Measurements from ENCODE around the gene ZDHHC14. TPM values are rescaled to one million over a fixed set of nuclear protein-coding genes. Genes with fewer than 3 reads are reported as not detected.

Gene ZDHHC14
- total RNA-seq, 1 donor from 2014 or later, result 5.1 TPM

DNA sequence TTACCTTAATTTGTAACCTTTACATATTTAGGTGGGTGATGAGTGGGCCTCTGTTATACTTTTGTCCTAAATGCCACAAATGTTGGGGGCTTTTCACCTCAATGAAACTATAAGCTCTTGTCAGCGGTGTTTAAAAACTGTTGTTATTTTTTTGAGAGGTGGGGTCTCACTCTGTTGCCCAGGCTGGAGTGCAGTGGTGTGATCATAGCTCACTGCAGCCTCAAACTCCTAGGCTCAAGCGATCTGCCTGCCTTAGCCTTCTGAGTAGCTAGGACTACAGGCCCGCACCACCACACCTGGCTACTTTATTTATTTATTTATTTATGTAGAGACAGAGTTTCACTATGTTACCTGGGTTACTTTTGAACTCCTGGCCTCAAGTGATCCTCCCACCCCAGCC lies 66.7 kb downstream of the ZDHHC14 start:
- Mint-ChIP-seq H3K27me3 (ENCODE audit: unreplicated experiment) (no peaks in the 10 kb centered on the region), H3K36me3 (ENCODE audit: unreplicated experiment) (no peaks in the 10 kb centered on the region), H3K4me1 (ENCODE audit: low read depth, unreplicated experiment) (no peaks in the 10 kb centered on the region), H3K27ac (ENCODE audit: unreplicated experiment) (no peak overlapping the region), H3K4me3 (ENCODE audit: unreplicated experiment) (no peak overlapping the region), H3K9me3 (ENCODE audit: unreplicated experiment) (peaks cover 2% of the 10 kb centered on the region)
- no peak for DNase-seq
- TF ChIP-seq, protein P1, sequence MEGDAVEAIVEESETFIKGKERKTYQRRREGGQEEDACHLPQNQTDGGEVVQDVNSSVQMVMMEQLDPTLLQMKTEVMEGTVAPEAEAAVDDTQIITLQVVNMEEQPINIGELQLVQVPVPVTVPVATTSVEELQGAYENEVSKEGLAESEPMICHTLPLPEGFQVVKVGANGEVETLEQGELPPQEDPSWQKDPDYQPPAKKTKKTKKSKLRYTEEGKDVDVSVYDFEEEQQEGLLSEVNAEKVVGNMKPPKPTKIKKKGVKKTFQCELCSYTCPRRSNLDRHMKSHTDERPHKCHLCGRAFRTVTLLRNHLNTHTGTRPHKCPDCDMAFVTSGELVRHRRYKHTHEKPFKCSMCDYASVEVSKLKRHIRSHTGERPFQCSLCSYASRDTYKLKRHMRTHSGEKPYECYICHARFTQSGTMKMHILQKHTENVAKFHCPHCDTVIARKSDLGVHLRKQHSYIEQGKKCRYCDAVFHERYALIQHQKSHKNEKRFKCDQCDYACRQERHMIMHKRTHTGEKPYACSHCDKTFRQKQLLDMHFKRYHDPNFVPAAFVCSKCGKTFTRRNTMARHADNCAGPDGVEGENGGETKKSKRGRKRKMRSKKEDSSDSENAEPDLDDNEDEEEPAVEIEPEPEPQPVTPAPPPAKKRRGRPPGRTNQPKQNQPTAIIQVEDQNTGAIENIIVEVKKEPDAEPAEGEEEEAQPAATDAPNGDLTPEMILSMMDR (IDR thresholded peaks at IDR 0.05; ENCODE audit: partially characterized antibody, unreplicated experiment), result no peak

DNA sequence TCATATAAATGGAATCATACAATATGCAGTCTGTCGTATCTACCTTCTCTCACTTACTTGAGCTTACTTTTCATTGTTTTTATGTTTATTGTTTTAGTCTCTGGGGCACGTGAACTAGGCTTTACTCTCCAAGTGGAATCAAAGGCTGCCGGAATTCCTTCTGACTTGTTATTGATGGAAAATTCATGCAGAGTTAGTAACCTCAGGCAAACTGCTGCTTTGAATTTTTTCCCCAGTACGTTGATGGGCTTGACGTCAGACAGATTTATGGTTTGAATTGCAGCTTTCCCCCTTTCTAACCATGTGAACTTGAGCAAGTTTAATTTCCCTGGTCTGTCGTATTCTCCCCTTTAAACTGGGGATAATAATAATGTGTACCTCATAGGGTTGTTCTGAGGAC lies 68.6 kb downstream of the ZDHHC14 start:
- Mint-ChIP-seq H3K4me1 (ENCODE audit: low read depth, unreplicated experiment) (peaks cover 3% of the 10 kb centered on the region), H3K27ac (ENCODE audit: unreplicated experiment) (no peak overlapping the region), H3K4me3 (ENCODE audit: unreplicated experiment) (no peak overlapping the region), H3K27me3 (ENCODE audit: unreplicated experiment) (no peaks in the 10 kb centered on the region), H3K9me3 (ENCODE audit: unreplicated experiment) (peaks cover 2% of the 10 kb centered on the region), H3K36me3 (ENCODE audit: unreplicated experiment) (no peaks in the 10 kb centered on the region)
- TF ChIP-seq, protein P1 (IDR thresholded peaks at IDR 0.05; ENCODE audit: partially characterized antibody, unreplicated experiment), result no peak
- DNase-seq, result no peak

DNA sequence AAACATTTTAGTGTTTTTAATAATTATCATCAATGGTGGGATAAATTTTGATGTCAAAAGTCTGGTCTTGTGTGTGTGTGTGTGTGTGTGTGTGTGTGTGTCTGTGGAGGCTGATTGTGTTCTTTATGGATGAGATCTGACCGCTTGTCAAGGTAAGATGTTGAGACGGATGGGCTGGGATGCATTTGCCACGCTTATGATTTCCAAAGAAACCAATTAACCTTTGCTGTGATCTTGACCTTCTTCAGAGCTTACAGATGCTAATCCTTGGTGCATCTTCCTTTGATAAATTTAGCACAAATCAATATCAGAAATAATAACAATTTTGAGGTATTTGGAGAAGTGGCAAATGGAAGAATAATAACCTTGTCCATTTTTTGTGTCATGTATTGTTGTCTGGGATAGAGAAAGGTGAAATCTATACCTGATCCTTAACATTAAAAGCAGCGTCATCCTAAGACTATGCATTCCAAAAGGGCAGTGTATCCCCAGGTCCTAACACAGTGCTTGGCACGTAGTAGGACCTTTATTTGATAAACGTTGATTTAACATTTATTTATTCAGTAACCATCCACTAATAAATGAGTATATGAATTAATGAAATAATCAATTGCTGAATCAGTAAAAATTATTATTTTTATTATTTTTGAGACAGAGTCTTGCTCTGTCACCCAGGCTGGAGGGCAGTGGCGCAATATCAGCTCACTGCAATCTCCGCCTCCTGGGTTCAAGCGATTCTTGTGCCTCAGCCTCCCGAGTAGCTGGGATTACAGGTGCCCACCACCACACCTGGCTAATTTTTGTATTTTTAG lies 70.1 kb downstream of the ZDHHC14 start:
- H3K9me3 Mint-ChIP-seq (ENCODE audit: unreplicated experiment), result no peaks in the 10 kb centered on the region
- no peak overlapping the region for H3K4me3 Mint-ChIP-seq (ENCODE audit: unreplicated experiment)
- H3K36me3 Mint-ChIP-seq (ENCODE audit: unreplicated experiment), result no peaks in the 10 kb centered on the region
- no peak overlapping the region for H3K27ac Mint-ChIP-seq (ENCODE audit: unreplicated experiment)
- peaks cover 16% of the 10 kb centered on the region for H3K4me1 Mint-ChIP-seq (ENCODE audit: low read depth, unreplicated experiment)
- DNase-seq, result no peak
- H3K27me3 Mint-ChIP-seq (ENCODE audit: unreplicated experiment), result no peaks in the 10 kb centered on the region
- TF ChIP-seq, protein P1 (IDR thresholded peaks at IDR 0.05; ENCODE audit: partially characterized antibody, unreplicated experiment), result no peak

DNA sequence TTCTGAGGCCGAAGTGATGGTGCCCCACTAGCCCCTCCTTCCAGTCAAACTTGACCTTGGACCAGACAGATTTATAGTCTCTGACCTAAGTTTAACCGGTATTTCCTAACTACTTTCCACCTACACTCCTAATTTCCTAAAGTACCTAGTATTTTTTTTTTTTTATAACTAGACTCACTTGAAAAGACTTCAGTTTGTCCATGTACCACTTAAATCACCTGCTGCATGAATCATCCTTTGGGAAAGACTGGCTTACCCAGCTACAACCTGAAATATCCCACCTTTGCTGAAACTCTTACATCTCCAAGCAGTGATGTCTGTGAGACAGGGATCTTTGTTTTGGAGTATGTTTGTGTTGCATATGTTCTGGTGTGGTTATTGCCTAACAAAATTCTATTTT lies 71.1 kb downstream of the ZDHHC14 start:
- Mint-ChIP-seq H3K4me1 (ENCODE audit: low read depth, unreplicated experiment) (peaks cover 18% of the 10 kb centered on the region), H3K9me3 (ENCODE audit: unreplicated experiment) (no peaks in the 10 kb centered on the region), H3K4me3 (ENCODE audit: unreplicated experiment) (no peak overlapping the region), H3K27me3 (ENCODE audit: unreplicated experiment) (no peaks in the 10 kb centered on the region), H3K27ac (ENCODE audit: unreplicated experiment) (no peak overlapping the region), H3K36me3 (ENCODE audit: unreplicated experiment) (no peaks in the 10 kb centered on the region)
- TF ChIP-seq, protein P1 (IDR thresholded peaks at IDR 0.05; ENCODE audit: partially characterized antibody, unreplicated experiment), result no peak
- no peak for DNase-seq

DNA sequence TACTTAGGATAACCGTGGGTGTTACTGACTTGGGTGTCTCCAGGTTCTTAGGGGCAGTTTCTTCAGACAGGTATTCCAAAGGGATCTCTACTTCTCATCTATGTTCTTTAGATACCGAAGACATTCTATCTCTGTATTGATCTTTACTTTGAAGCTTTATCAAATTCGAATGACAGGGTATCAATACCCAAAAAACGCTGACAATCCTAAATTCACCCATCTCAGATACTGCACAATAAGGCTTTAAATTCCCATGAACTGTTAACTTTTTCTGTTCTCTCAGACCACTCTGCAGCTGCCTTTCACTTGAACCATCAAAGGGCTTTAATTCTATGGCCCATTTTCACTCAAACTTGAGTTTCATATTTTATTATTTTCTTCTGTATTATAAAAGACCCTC lies 72.1 kb downstream of the ZDHHC14 start:
- Mint-ChIP-seq H3K4me1 (ENCODE audit: low read depth, unreplicated experiment) (peaks cover 21% of the 10 kb centered on the region), H3K27ac (ENCODE audit: unreplicated experiment) (no peak overlapping the region), H3K9me3 (ENCODE audit: unreplicated experiment) (no peaks in the 10 kb centered on the region), H3K27me3 (ENCODE audit: unreplicated experiment) (no peaks in the 10 kb centered on the region), H3K4me3 (ENCODE audit: unreplicated experiment) (no peak overlapping the region), H3K36me3 (ENCODE audit: unreplicated experiment) (no peaks in the 10 kb centered on the region)
- no peak for DNase-seq
- TF ChIP-seq, protein P1 (IDR thresholded peaks at IDR 0.05; ENCODE audit: partially characterized antibody, unreplicated experiment), result no peak

Data from glutamatergic neuron (in vitro differentiated cells).